Measurements from ENCODE around the gene PEX7. TPM values are rescaled to one million over a fixed set of nuclear protein-coding genes. Genes with fewer than 3 reads are reported as not detected.
"Not testable (repeated sequence)": the region's sequence is repeated elsewhere in the genome, so short reads cannot be mapped to it uniquely, and the experiment has no call there.

Gene PEX7
- total RNA-seq, 1 donor from 2014 or later, result 13.2 TPM

DNA sequence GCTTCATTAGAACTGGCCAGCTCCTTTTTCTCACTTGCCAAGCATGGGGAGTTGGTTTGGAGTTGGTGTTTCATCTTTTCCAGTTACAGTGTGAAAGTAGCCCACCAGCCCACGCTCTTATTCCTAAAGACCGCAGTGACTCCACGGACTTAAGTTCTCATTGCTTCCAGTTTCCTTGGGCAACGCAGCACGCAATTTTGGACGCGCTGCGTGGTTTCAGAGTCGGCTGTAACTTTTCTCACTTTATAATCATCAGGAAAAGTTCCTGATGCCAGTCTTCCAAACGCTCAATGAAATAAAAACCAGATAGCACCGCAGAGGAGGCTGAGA, 381 bp upstream of the PEX7 start:
- intact Hi-C loops (cut with DNase I), result no loop called here
- no peak for DNase-seq (ENCODE audit: low spot score)

DNA sequence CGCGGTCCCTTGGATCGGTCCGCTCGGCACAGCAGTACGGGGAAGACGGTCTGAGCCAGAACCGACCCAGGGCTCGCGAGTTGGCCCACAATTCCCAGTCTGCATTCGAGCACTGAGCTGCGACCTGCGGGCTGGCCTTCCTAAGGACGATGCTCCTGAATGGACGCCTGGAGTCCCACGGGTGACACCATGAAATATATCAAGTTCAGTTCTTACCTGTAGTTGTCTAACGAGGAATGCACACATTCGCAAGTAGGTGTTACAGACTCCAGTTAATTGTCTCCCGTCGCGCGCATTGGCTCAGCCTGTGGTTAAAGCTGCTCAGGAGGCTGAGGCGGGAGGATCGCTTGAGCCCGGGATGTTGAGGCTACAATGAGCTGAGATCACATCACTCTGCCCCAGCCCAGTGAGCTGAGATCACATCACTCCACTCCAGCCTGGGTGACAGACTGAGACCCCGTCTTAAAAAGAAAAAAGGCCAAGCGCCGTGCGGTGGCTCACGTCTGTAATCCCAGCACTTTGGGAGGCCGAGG, 802 bp downstream of the PEX7 start:
- DNase-seq (ENCODE audit: low spot score), result no peak
- intact Hi-C loops (cut with DNase I), result no loop called here

- intact Hi-C loops (cut with DNase I), result no loop called here
- no peak for DNase-seq (ENCODE audit: low spot score)
Measured at GRCh38 chr6:136826216-136826615, 3.8 kb downstream of the PEX7 start.

DNA sequence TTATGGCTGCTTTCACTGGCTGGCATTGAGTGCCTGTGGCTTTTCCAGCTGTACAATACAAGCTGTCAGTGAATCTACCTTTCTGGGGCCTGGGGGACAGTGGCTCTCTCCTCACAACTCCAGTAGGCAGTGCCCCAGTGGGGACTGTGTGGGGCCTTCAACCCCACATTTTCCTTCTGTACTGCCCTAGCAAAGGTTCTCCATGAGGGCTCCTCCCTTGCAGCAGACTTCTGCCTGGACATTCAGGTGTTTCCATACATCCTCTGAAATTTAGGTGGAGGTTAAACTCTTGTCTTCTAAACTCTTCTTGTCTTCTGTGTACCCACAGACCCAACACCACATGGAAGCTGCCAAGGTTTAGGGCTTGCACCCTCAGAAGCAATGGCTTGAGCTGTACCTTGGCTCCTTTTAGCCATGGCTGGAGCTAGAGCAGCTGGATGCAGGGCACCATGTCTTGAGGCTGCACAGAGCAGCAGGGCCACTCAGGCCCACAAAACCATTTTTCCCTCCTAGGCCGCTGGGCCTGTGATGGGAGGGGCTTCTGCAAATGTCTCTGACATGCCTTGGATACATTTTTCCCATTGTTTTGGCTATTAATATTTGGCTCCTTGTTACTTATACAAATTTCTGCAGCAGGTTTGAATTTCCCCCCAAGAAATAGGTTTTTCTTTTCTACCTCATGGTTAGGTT, 9.6 kb downstream of the PEX7 start:
- DNase-seq (ENCODE audit: low spot score), result no peak
- intact Hi-C loops (cut with DNase I), result no loop called here

DNA sequence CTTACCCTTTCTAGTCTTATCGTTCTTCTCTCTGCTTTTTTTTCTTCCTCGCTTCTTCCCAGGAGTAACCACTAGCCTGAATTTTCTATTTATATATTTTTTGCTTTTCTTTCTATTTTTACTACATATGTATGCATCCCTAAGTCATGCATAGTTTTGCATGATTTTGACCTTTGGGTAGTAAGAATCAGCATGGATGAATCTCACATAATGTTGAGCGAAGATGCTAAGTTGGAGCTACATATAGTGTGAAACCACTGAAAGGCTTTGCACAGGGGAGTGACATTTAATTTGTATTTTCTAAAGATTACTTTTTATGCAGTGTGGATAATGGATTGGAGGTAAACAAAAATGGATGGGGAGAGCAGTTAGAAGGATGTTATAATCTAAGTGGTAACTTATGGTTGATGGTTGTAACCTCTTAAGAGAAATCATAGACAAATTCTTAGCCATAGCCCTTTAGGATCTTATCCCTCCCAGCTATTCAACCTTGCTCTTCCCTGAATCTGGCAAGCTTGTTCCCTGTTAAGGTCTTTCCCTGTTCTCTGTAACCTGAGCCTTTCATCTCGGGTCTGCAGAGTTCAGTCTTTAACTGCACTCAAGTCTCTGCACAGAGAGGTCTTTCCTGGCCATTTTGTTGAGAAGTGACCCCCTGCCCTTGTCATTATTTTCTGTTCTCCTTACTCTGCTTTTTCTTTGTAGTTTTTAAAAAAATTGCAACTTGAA, 18.0 kb downstream of the PEX7 start:
- intact Hi-C loops (cut with DNase I), result no loop called here
- no peak for DNase-seq (ENCODE audit: low spot score)

GRCh38 chr6:136843210-136843609, 20.8 kb downstream of the PEX7 start:
- intact Hi-C loops (cut with DNase I), result no loop called here
- DNase-seq (ENCODE audit: low spot score), result no peak

DNA sequence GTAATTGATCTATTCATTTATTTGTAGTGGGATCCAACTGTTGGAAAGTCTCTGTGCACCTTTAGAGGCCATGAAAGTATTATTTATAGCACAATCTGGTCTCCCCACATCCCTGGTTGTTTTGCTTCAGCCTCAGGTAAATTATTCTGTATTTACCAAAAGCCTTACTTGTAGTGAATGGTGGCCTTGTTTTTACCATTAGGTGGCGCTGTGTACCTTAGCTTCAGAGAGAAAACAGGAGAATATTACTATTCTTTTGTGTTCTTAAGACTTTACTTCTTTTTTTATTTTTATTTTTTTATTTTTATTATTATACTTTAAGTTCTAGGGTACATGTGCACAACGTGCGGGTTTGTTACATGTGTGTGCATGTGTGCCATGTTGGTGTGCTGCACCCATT, 23.7 kb downstream of the PEX7 start:
- DNase-seq (ENCODE audit: low spot score), result no peak
- intact Hi-C loops (cut with DNase I), result no loop called here

GRCh38 chr6:136846477-136846876, 24.1 kb downstream of the PEX7 start:
- intact Hi-C loops (cut with DNase I); DNase-seq (ENCODE audit: low spot score): not testable (repeated sequence)

GRCh38 chr6:136849979-136850563, 27.7 kb downstream of the PEX7 start:
- intact Hi-C loops (cut with DNase I); DNase-seq (ENCODE audit: low spot score): not testable (repeated sequence)

DNA sequence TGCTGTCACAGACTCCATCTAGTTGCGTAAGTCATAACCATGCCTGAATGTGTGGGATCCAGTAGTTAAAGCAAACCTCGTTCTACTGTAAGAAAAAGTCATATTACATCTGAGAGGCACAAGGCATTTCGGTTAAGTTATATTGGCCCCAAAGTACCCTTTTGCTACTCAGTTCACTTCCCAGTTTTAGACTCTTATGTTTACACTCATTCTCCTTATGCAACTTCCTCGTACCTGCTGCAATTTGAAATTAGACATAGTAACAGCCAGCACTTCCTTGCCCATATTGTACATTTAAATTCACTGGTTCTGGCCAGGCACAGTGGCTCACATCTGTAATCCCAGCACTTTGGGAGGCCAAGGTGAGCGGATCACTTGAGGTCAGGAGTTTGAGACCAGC, 37.0 kb downstream of the PEX7 start:
- intact Hi-C loops (cut with DNase I), result no loop called here
- no peak for DNase-seq (ENCODE audit: low spot score)

GRCh38 chr6:136860043-136860442, 37.7 kb downstream of the PEX7 start:
- intact Hi-C loops (cut with DNase I), result no loop called here
- DNase-seq (ENCODE audit: low spot score), result no peak

DNA sequence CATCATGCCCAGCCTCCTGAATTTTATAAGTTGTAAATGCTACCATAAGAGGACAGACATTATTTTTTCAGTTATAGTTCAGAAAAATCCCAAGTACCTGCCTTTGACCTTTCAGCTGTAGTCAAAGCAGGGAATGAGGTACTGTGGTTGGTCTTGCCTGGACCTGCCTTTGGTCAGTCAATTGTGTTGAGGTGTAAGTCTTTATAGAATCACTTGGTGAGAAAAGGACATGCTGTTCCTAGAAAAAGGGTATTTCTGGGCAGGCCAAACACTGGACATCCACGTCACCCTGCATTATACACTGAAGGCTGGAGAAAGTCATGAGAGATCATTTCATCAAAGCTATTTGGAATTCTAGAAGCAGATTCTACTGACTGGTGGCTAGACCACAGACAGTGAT, 40.3 kb downstream of the PEX7 start:
- intact Hi-C loops (cut with DNase I), result no loop called here
- no peak for DNase-seq (ENCODE audit: low spot score)

DNA sequence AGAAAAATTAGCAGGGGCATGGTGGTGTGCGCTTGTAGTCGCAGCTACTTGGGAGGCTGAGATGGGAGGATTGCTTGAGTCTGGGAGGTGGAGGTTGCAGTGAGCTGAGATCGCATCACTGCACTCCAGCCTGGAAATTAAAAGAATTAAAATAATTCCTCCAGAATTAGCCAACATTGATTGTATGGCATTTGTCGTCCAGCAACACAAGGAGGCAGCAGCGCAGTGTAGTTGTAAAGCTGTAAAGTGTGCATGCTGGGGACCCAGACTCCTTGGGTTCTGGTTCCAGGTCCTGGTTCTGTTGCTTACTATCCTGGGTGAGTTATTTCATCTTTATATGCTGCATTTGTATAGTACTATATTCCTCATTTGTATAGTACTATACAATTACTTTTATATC, 41.4 kb downstream of the PEX7 start:
- intact Hi-C loops (cut with DNase I), result no loop called here
- no peak for DNase-seq (ENCODE audit: low spot score)

DNA sequence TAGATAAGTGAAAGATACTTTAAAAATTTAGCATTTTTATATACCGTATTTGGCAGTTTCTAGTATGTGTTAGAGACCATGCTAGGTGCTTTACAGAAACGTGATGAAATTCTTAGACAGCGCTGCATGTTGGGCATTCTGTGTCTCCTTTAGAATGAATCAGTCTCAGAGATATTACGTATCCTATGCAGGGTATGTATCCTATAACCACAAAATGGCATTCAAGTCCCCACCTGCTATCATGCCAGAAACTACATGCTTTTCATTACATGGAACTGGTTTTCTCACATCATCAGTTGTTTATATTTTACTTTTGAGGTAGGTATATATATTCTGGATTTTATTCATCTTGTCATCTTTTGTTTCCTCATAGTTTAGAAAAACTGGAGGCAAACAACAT, 42.3 kb downstream of the PEX7 start:
- intact Hi-C loops (cut with DNase I), result no loop called here

DNA sequence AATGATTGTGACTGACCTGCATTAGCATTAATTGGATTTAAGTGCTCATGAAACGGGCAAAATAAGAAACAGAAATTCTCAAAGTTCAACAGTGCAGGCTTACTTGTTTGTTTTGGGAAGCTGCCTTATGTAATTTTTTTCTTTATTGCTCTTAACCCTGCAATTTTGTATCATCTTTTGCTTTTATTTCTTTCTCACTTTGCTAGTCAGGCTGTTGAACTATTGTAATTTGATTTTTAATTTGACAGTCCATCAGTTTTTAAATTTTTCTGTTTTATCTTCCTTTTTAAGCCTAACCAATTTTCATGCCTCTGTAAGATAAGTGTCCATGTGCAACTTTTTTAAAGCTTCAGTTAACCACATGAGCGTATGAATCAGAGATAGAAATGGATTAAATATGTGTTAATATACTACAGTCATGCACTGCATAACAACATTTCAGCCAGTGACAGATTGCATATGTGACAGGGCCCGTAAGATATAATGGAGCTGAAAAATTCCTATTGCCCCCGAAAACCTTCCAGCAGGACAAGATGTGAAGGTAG, 44.6 kb downstream of the PEX7 start:
- no peak for DNase-seq (ENCODE audit: low spot score)

More for the DNA sequence above, 42.3 kb downstream of the PEX7 start:
- DNase-seq (ENCODE audit: low spot score), result no peak

DNA sequence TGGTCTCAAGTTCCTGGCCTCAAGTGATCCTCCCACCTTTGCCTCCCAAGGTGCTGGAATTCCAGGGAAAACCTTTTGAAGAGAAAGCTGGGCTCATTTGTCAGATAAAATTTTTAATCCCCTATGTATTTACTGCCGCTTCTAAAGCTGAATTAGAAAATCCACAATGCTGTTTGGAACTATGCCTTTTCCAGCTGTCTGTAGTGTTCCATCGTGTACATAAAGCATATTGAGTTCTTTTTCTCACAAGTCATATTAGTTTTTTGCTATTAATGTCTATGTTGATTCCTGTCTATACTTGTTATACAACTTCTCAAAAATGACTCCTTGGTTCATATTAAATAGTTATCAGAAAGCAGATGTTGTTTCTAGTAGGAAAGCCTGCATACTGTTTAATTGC, 47.1 kb downstream of the PEX7 start:
- DNase-seq (ENCODE audit: low spot score), result no peak
- intact Hi-C loops (cut with DNase I), result no loop called here

More for the DNA sequence above, 44.6 kb downstream of the PEX7 start:
- intact Hi-C loops (cut with DNase I), result no loop called here

GRCh38 chr6:136873748-136874147, 51.4 kb downstream of the PEX7 start:
- intact Hi-C loops (cut with DNase I), result no loop called here
- DNase-seq (ENCODE audit: low spot score), result no peak

DNA sequence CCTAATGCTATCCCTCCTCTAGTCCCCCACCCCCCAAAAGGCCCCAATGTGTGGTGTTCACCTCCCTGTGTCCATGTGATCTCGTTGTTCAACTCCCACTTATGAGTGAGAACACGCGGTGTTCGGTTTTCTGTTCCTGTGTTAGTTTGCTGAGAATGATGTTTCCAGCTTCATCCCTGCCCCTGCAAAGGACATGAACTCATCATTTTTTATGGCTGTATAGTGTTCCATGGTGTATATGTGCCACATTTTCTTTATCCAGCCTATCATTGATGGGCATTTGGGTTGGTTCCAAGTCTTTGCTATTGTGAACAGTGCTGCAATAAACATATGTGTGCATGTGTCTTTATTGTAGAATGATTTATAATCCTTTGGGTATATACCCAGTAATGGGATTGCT, 54.1 kb downstream of the PEX7 start:
- DNase-seq (ENCODE audit: low spot score); intact Hi-C loops (cut with DNase I): not testable (repeated sequence)

DNA sequence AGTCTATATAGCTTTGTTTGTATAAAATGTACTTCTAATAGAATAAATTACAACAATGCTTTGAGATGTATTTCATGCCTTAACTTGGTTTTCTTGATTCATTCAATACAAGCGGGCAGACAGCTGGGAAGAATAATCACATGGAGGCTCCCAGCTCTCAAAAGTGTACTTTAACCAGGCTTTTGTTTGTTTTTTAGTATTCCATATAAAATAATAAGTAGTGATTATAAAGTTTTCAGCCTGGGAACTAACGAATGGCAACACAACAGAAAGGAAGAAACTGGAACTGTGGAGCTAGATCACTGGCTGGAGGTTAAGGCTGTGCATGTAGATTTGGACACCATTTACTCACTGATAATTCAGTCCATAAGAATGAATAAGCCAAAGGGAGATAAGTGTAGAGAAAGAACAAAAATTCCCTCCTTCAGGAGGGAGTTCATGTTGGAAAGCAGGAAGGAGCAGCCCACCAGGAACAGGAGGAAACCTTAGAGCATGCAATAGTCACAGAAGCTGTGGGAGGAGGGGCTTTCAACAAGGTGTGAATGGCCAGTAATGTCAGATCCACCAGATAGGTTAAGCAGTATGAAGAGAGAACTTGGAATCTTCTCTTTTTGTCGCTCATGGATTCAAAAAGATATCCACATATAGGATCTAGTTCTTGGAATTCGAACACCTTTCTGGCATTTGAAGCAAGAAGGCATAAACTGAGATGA, 58.5 kb downstream of the PEX7 start:
- intact Hi-C loops (cut with DNase I), result no loop called here
- DNase-seq (ENCODE audit: low spot score), result no peak

DNA sequence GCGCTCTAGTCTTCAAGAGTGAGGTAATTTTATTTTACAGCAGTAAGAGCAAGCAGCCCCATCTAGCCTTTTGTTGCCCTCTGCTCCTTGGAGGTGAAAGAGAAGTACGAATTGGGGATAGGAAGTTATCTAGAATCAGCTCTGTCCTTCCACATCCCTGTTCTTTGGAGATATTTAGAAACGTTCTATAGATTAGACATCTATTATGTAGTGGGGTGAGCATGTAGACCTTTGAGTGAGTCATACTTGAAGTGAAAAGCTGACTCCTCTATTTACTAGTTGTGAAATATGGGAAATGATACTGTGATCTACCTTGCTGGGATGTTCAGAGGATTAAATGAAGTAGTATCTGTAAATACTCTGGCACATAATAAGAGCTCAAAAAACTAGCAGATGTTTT, 63.7 kb downstream of the PEX7 start:
- DNase-seq (ENCODE audit: low spot score), result no peak
- intact Hi-C loops (cut with DNase I), result no loop called here
